PFSK-1 (cell line): Measurements from ENCODE around the gene APLP2.

Experiments
- FOXP2 ChIP-seq: optimal IDR thresholded peaks from 2 replicates; pipeline ENCODE3; 2011; ENCODE audit warnings: borderline replicate concordance, control low read depth, inconsistent platforms; ENCODE audit not compliant: insufficient read depth; ENCODE audit errors: extremely low read length, extremely low read depth
- POLR2AphosphoS5 ChIP-seq: IDR thresholded peaks from 2 replicates; pipeline ENCODE4 v1.6.1; 2012; ENCODE audit warnings: low read depth, mild to moderate bottlenecking, control low read depth, low read length, moderate library complexity
- TAF1 ChIP-seq: IDR thresholded peaks from 2 replicates; pipeline ENCODE4 v1.6.1; 2012; ENCODE audit warnings: low read length, control low read depth, borderline replicate concordance; ENCODE audit not compliant: insufficient read depth
- TF ChIP-seq, protein P1 (sequence below), 2 experiments: IDR thresholded peaks; 2 replicates each; pipeline versions ENCODE4 v1.6.1 to v1.8.0; 2011 to 2012; ENCODE audit warnings: low read depth in 2 of 2, low read length in 2 of 2, control low read depth in 1 of 2, inconsistent platforms in 1 of 2, mild to moderate bottlenecking in 1 of 2, moderate library complexity in 1 of 2; ENCODE audit not compliant: insufficient read depth in 1 of 2

DNA sequence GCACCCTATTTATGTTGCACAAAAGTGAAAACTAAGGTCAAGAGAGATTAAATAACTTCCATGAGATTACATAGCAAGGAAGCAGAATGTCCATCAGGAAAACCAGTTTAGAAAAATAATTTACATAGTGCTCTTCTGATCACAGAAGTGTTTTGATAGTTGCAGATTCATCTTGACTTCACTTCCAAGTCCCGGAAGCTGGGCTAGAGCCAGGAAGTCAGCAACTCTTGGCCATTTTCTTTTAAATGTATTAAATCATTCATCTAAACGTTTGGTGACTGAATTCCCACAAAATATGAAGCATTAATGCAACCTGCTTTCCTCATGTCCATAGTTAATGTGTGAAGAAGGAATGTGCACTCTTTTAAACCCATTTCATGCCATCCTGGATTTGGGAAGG lies 29.7 kb downstream of the APLP2 start:
- TF ChIP-seq TAF1 (no peak), POLR2AphosphoS5 (no peak), FOXP2 (no peak)
- TF ChIP-seq, protein P1, sequence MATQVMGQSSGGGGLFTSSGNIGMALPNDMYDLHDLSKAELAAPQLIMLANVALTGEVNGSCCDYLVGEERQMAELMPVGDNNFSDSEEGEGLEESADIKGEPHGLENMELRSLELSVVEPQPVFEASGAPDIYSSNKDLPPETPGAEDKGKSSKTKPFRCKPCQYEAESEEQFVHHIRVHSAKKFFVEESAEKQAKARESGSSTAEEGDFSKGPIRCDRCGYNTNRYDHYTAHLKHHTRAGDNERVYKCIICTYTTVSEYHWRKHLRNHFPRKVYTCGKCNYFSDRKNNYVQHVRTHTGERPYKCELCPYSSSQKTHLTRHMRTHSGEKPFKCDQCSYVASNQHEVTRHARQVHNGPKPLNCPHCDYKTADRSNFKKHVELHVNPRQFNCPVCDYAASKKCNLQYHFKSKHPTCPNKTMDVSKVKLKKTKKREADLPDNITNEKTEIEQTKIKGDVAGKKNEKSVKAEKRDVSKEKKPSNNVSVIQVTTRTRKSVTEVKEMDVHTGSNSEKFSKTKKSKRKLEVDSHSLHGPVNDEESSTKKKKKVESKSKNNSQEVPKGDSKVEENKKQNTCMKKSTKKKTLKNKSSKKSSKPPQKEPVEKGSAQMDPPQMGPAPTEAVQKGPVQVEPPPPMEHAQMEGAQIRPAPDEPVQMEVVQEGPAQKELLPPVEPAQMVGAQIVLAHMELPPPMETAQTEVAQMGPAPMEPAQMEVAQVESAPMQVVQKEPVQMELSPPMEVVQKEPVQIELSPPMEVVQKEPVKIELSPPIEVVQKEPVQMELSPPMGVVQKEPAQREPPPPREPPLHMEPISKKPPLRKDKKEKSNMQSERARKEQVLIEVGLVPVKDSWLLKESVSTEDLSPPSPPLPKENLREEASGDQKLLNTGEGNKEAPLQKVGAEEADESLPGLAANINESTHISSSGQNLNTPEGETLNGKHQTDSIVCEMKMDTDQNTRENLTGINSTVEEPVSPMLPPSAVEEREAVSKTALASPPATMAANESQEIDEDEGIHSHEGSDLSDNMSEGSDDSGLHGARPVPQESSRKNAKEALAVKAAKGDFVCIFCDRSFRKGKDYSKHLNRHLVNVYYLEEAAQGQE (IDR thresholded peaks at IDR 0.05; ENCODE audit: insufficient read depth in 1 of 2, low read depth in 2 of 2, low read length in 2 of 2) = no peak
